Thymus (tissue), 11 donors: ENCODE measurements around the gene LARP1. TPM values are rescaled to one million over a fixed set of nuclear protein-coding genes. Genes with fewer than 3 reads are reported as not detected.

Experiments
- DNase-seq, 9 donors: peaks; one replicate each; pipeline ENCODE4 v3.0.0-alpha.2; 2013; ENCODE audit warnings: low spot score in 9 of 9, low read depth in 6 of 9, missing footprints in 1 of 9
- H3K27ac ChIP-seq, 2 donors: one replicate each; pipeline ENCODE4 v1.5.1; 2013; ENCODE audit warnings: control low read depth in 1 of 2, low read depth in 1 of 2, low read length in 1 of 2, mild to moderate bottlenecking in 1 of 2, moderate library complexity in 1 of 2
- H3K27me3 ChIP-seq, 2 donors: one replicate each; pipeline ENCODE4 v1.5.1; 2013; ENCODE audit warnings: low read length in 1 of 2; ENCODE audit not compliant: control insufficient read depth in 2 of 2, insufficient read depth in 1 of 2
- H3K36me3 ChIP-seq, 2 donors: one replicate each; pipeline ENCODE4 v1.5.1; 2013; ENCODE audit warnings: low read length in 1 of 2, mild to moderate bottlenecking in 1 of 2, moderate library complexity in 1 of 2; ENCODE audit not compliant: control insufficient read depth in 2 of 2, insufficient read depth in 2 of 2
- H3K4me1 ChIP-seq, 2 donors: one replicate each; pipeline ENCODE4 v1.5.1; 2013; ENCODE audit warnings: low read length in 2 of 2; ENCODE audit not compliant: control insufficient read depth in 2 of 2, insufficient read depth in 2 of 2
- H3K4me3 ChIP-seq, 2 donors: one replicate each; pipeline ENCODE4 v1.5.1; 2013; ENCODE audit warnings: low read length in 2 of 2, control low read depth in 1 of 2, mild to moderate bottlenecking in 1 of 2
- H3K9me3 ChIP-seq, 2 donors: one replicate each; pipeline ENCODE4 v1.5.1; 2013; ENCODE audit warnings: low read length in 1 of 2, mild to moderate bottlenecking in 1 of 2; ENCODE audit not compliant: control insufficient read depth in 2 of 2, insufficient read depth in 1 of 2
- WGBS: extraction: QIAGEN DNeasy Blood & Tissue Kit; methylation state at CpG from one replicate; pipeline ENCODE4 v1.1.7; 2013; 5-methylcytosine and 5-hydroxymethylcytosine counted together
- polyA plus RNA-seq: library from polyadenylated mRNA; stranded (reverse); fragments of 200-250 nt; gene quantifications from one replicate; pipeline ENCODE4 v1.2.3, GENCODE V29; 2013
- total RNA-seq: library from RNA; stranded (reverse); fragments of 120-200 nt; gene quantifications from one replicate; pipeline ENCODE4 v1.2.4, GENCODE V29; 2013
- donor health status: healthy.

LARP1 gene
- total and polyA plus RNA-seq, 2 donors, result 25.7 to 28.5 TPM

DNA sequence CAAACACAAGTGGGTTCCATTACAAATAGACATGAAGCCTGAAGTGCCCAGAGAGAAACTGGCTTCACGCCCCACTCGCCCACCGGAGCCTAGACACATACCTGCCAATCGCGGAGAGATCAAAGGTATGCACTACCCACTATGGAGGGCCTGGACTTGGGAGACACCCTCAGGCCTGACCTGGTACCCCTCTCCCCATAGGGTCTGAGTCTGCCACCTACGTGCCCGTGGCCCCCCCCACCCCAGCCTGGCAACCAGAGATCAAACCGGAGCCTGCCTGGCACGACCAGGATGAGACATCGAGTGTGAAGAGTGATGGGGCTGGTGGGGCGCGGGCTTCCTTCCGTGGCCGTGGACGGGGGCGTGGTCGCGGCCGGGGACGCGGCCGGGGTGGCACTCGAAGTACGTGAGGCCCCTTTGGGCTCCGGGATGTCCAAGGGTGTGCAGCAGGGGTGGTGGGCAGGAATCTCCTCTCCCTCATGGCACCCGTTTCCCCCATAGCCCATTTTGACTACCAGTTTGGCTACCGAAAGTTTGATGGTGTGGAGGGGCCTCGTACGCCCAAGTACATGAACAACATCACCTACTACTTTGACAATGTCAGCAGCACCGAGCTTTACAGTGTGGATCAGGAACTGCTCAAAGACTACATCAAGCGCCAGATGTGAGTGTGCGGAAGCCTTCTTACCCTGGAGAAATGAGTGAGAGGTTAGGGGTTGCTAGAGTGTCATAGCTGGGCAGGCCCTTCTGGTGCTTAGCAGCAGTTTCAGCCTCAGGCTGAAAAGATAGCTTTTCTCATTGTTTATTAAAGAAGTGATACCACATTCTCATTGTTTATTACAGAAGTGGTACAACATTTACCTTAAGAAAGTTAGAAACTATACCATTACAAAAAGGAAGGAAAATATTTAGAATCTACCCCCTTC is 38.7 kb downstream of the LARP1 start:
- Histone ChIP-seq H3K9me3 (no peaks in the 10 kb centered on the region), H3K27ac (no peak overlapping the region), H3K4me3 (no peak overlapping the region), H3K27me3 (no peaks in the 10 kb centered on the region), H3K4me1 (no peaks in the 10 kb centered on the region), H3K36me3 (peaks cover 53 to 76% of the 10 kb centered on the region in 2 donors)
- no peak for DNase-seq
- 99% methylated on average over 32 of the region's 32 CpGs for WGBS

DNA sequence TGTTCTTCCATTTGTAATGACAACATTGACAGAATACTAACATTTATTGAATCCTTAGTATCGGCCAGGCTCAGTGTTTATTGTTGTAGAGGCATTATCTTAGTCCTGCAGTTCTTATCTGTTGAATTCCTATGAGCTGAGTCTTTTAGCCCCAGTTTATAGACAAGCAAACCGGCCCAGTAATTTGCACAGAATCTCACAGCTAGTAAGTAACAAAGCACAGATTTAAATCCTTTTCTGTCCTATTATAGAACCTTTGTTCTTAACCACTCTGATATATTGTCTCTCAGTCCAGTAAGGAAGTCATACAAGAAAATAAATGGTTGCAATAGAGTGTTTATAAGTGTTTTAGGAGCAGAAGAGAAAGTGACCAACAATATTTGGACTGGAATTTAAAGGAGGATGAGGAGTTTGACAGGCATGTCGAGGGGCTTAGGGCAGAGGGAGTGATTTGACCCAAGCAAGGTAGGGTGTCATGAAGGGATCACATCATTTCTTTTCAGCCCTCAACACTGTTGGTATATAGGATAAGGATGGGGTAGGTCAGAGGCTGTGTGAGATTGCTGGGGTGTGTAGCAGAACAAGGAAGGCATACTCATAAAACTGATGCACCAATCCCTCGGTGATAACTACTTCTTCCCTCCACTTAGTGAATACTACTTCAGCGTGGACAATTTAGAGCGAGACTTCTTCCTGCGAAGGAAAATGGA is 39.5 kb downstream of the LARP1 start:
- no peaks in the 10 kb centered on the region for H3K9me3 ChIP-seq
- peaks cover 58 to 84% of the 10 kb centered on the region in 2 donors for H3K36me3 ChIP-seq
- no peak overlapping the region for H3K27ac ChIP-seq
- 98% methylated on average over 7 of the region's 7 CpGs for WGBS
- no peaks in the 10 kb centered on the region for H3K4me1 ChIP-seq
- H3K4me3 ChIP-seq, result no peak overlapping the region
- H3K27me3 ChIP-seq, result no peaks in the 10 kb centered on the region
- no peak for DNase-seq

DNA sequence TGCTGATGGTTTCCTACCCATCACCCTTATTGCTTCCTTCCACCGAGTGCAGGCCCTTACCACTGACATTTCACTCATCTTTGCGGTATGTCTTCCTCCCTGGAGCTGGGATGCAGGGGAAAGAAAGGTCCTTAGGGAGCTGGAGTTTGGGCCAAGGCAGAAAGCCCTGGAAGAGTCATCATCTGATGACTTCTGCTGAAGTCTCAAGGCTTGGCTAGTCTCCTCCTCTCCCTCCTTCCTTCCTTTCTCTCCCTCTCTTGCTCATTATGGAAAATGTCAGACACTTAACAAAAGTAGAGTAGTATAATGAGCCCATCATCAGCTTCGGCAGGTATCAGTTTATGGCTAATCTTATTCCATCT is 40.0 kb downstream of the LARP1 start:
- Histone ChIP-seq H3K36me3 (peaks cover 61 to 84% of the 10 kb centered on the region in 2 donors), H3K4me1 (no peaks in the 10 kb centered on the region), H3K27me3 (no peaks in the 10 kb centered on the region), H3K9me3 (no peaks in the 10 kb centered on the region), H3K4me3 (no peak overlapping the region), H3K27ac (no peak overlapping the region)
- DNase-seq, result no peak
- WGBS, result 94% methylated on average over 3 of the region's 3 CpGs

DNA sequence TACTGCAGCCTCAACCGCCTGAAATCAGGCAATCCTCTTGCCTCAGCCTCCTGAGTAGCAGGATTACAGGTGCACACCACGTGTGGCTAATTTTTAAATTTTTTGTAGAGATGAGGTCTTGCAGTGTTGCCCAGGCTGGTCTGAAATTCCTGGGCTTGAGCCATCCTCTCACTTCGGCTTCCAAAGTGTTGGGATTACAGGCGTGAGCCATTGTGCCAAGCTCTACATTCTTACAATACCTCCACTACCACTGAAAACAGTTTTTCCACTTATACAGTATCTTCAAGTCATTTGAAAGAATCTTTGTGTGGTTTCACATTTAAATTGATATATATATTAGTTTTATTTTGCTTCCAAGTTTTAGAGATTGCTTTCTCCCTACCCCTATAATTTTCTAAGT is 42.6 kb downstream of the LARP1 start:
- Histone ChIP-seq H3K27me3 (no peaks in the 10 kb centered on the region), H3K4me1 (no peaks in the 10 kb centered on the region), H3K36me3 (peaks cover 65 to 88% of the 10 kb centered on the region in 2 donors), H3K27ac (no peak overlapping the region), H3K9me3 (no peaks in the 10 kb centered on the region), H3K4me3 (no peak overlapping the region)
- 98% methylated on average over 4 of the region's 4 CpGs for WGBS
- DNase-seq, result no peak

DNA sequence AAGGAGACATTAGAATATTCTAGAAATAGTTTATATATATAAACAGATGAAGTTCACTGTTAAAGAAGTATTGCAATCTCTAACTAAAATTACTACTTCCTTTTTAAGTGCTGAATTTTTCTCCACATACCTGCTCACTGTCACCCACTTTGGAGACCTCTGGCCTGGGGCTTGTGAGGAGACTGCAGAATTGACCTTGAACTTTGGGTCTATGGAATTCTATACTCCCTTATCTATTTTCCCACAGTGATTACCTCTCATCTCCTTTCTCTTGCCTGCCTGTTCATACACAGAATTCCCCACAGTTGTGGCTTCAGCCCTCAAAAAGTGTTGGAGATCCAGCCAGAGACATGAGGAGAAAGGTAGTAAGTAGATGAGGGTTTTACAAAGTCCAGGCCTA is 45.4 kb downstream of the LARP1 start:
- H3K36me3 ChIP-seq, result peaks cover 70 to 91% of the 10 kb centered on the region in 2 donors
- no peak overlapping the region for H3K27ac ChIP-seq
- H3K4me1 ChIP-seq, result no peaks in the 10 kb centered on the region
- no peaks in the 10 kb centered on the region for H3K9me3 ChIP-seq
- H3K27me3 ChIP-seq, result no peaks in the 10 kb centered on the region
- DNase-seq, result no peak
- H3K4me3 ChIP-seq, result no peak overlapping the region

DNA sequence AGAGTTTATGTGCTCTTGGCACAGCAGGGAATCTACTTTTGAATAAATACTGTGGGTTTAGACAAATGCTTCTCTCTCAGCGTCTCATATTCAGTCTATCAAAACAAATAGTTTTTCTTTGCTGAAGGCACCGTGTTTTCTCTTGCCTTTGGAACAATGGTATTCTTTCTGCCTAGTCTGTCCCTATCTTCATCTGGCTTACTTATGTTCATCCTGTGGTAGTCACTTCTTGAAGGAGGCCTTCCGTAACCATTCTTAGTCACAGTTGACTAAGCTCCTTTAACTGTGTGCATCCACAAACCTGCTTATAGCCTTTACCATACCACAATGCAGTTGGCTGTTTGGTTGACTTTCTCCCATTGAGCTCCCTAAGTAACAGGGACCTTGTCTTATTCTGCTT is 45.9 kb downstream of the LARP1 start:
- DNase-seq, result no peak
- WGBS, result 97% methylated on average over 3 of the region's 3 CpGs
- Histone ChIP-seq H3K27ac (no peak overlapping the region), H3K9me3 (no peaks in the 10 kb centered on the region), H3K36me3 (peaks cover 73 to 95% of the 10 kb centered on the region in 2 donors), H3K27me3 (no peaks in the 10 kb centered on the region), H3K4me1 (no peaks in the 10 kb centered on the region), H3K4me3 (no peak overlapping the region)

DNA sequence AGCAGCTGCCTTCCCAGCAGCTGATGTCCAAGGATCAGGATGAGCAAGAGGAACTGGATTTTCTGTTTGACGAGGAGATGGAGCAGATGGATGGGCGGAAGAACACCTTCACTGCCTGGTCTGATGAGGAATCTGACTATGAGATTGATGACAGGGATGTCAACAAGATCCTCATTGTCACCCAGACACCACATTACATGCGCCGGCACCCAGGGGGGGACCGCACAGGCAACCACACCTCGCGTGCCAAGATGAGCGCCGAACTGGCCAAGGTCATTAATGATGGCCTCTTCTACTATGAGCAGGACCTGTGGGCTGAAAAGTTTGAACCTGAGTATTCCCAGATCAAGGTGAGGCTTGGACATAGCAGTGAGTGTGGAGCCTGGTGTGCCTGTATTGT is 46.9 kb downstream of the LARP1 start:
- no peak for DNase-seq
- H3K27ac ChIP-seq, result peak overlapping the region in 1 of 2 donors; percentile 37
- H3K9me3 ChIP-seq, result no peaks in the 10 kb centered on the region
- no peaks in the 10 kb centered on the region for H3K4me1 ChIP-seq
- WGBS, result 98% methylated on average over 9 of the region's 9 CpGs
- no peak overlapping the region for H3K4me3 ChIP-seq
- no peaks in the 10 kb centered on the region for H3K27me3 ChIP-seq
- peaks cover 71 to 94% of the 10 kb centered on the region in 2 donors for H3K36me3 ChIP-seq

DNA sequence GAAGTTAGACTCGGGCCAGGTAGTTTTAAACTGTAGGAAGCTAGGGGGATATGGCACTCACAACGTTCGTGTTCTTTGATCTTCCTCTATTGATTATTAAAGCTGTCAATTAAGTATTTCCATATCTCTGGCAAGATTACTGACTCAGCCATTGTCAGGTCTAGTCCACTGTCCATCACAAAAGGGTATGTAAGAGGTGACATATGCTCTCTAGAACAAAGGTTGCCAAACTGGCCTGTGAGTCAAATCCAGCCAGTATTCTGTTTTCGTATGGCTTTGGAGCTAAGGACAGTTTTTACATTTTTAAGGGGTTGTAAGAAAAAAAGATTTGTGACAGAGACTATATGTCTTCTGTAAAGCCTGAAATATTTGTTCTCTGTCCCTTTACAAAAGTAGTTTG is 51.0 kb downstream of the LARP1 start:
- no peaks in the 10 kb centered on the region for H3K9me3 ChIP-seq
- H3K4me3 ChIP-seq, result no peak overlapping the region
- H3K27me3 ChIP-seq, result no peaks in the 10 kb centered on the region
- H3K27ac ChIP-seq, result no peak overlapping the region
- DNase-seq, result no peak
- WGBS, result 96% methylated on average over 4 of the region's 4 CpGs
- H3K36me3 ChIP-seq, result peaks cover 52 to 79% of the 10 kb centered on the region in 2 donors
- H3K4me1 ChIP-seq, result no peaks in the 10 kb centered on the region

DNA sequence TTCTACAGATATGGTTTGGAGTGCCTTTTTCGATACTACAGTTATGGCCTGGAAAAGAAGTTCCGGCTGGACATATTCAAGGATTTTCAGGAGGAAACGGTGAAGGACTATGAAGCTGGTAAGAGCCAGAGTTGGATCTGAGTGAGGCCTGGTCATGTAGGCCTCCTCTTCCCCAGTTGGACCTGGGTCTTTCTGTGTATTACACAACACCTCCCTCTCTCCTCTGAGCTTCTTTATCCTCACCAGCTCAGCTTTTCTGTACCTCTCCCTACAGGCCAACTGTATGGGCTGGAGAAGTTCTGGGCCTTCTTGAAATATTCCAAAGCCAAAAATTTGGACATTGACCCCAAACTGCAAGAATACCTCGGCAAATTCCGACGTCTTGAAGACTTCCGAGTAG is 56.1 kb downstream of the LARP1 start:
- no peak for DNase-seq
- Histone ChIP-seq H3K4me1 (peaks cover 6 to 12% of the 10 kb centered on the region in 2 donors), H3K9me3 (no peaks in the 10 kb centered on the region), H3K36me3 (peaks cover 51 to 75% of the 10 kb centered on the region in 2 donors), H3K4me3 (no peak overlapping the region), H3K27ac (no peak overlapping the region), H3K27me3 (no peaks in the 10 kb centered on the region)
- WGBS, result 97% methylated on average over 7 of the region's 7 CpGs
